Endodermal cell (in vitro differentiated cells): Measurements from ENCODE around the gene GAS7. TPM values are rescaled to one million over a fixed set of nuclear protein-coding genes. Genes with fewer than 3 reads are reported as not detected.

Experiments used
- DNase-seq: peaks from one replicate; pipeline ENCODE4 v3.0.0-alpha.2; 2017
- H3K27ac ChIP-seq: 2 replicates; pipeline ENCODE4 v1.5.1; 2013; ENCODE audit warnings: mild to moderate bottlenecking, low read depth, low read length, moderate library complexity
- H3K27me3 ChIP-seq: 2 replicates; pipeline ENCODE4 v1.6.1; 2013; ENCODE audit warnings: mild to moderate bottlenecking, low read length, moderate library complexity; ENCODE audit not compliant: insufficient read depth, control insufficient read depth, poor library complexity, severe bottlenecking
- H3K36me3 ChIP-seq: 2 replicates; pipeline ENCODE4 v1.7.0; 2013; ENCODE audit warnings: mild to moderate bottlenecking, low read length, moderate library complexity; ENCODE audit not compliant: control insufficient read depth, insufficient read depth
- H3K4me1 ChIP-seq: one replicate; pipeline ENCODE4 v1.7.0; 2013; ENCODE audit warnings: low read length; ENCODE audit not compliant: control insufficient read depth, insufficient read depth
- H3K4me3 ChIP-seq: 2 replicates; pipeline ENCODE4 v1.5.1; 2013; ENCODE audit warnings: mild to moderate bottlenecking, low read length, moderate library complexity
- H3K9ac ChIP-seq: 2 replicates; pipeline ENCODE4 v1.6.1; 2013; ENCODE audit warnings: mild to moderate bottlenecking, low read length, moderate library complexity; ENCODE audit not compliant: poor library complexity, severe bottlenecking; ENCODE audit errors: extremely low read depth
- H3K9me3 ChIP-seq: 2 replicates; pipeline ENCODE4 v1.6.1; 2013; ENCODE audit warnings: mild to moderate bottlenecking, low read length, moderate library complexity; ENCODE audit not compliant: control insufficient read depth
- H3K27ac Mint-ChIP-seq: 2 replicates; pipeline ENCODE4 v1.8.0; 2020; ENCODE audit warnings: mixed read lengths
- H3K27me3 Mint-ChIP-seq: 2 replicates; pipeline ENCODE4 v1.8.0; 2021; ENCODE audit warnings: mild to moderate bottlenecking, mixed read lengths; ENCODE audit not compliant: insufficient read depth
- H3K36me3 Mint-ChIP-seq: 2 replicates; pipeline ENCODE4 v1.8.0; 2020; ENCODE audit warnings: low read depth, mixed read lengths
- H3K4me1 Mint-ChIP-seq: 2 replicates; pipeline ENCODE4 v1.8.0; 2020; ENCODE audit warnings: mixed read lengths
- H3K4me3 Mint-ChIP-seq: 2 replicates; pipeline ENCODE4 v1.8.0; 2020; ENCODE audit warnings: mild to moderate bottlenecking, moderate library complexity, mixed read lengths
- H3K9me3 Mint-ChIP-seq: 2 replicates; pipeline ENCODE4 v1.8.0; 2020; ENCODE audit warnings: mild to moderate bottlenecking, mixed read lengths
- WGBS, 2 experiments: methylation state at CpG; one replicate each; pipeline versions ENCODE4 v1.1.5 to v1.1.7; 2013; ENCODE audit warnings: missing lambda C conversion rate in 2 of 2, mixed read lengths in 1 of 2; ENCODE audit not compliant: insufficient coverage in 1 of 2, insufficient read length in 1 of 2; 5-methylcytosine and 5-hydroxymethylcytosine counted together
- total RNA-seq, 2 donors: library from RNA; stranded (reverse); fragmentation: NEBNext Ultra II Directional in 1 of 2; extraction: Animal tissue kit (Norgen Biotek cat#: 25700) in 1 of 2; gene quantifications; 2 replicates in 1 of 2; 3 replicates in 1 of 2; pipeline ENCODE4 v1.2.1, GENCODE V29; 2021
- TF ChIP-seq, protein P1 (sequence below): fragments of 200-600 bp; sonication (generic); conservative IDR thresholded peaks from 2 replicates; pipeline ENCODE4 v1.5.0; 2021; ENCODE audit warnings: antibody characterized with exemption, mild to moderate bottlenecking

Gene GAS7
- total RNA-seq, 2 donors from 2014 or later = 8.6 to 14.7 TPM

DNA sequence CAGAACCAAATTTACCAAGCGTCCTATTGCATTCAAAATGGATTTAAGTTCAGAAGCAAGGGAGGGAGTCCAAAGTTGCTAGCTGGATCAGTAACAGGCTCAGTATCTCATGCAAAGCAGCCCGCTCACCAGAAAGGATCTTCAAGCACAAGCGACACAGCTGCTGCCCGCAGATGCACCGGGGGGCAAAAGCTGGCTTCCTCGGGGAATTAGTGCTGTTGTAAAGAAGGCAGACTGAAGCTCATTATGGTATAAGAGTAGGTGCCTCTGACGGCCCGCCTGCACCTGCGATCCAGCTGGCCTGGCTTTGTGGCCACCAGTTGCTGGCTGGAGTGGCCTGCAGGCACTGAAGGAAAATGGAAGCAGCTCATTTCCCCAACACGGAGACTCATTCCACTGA lies 165.0 kb downstream of the GAS7 start:
- H3K36me3 ChIP-seq = no peaks in the 10 kb centered on the region
- H3K27me3 ChIP-seq = no peaks in the 10 kb centered on the region
- H3K4me1 Mint-ChIP-seq = peaks cover 4% of the 10 kb centered on the region
- H3K9me3 Mint-ChIP-seq = no peaks in the 10 kb centered on the region
- no peak overlapping the region for H3K27ac Mint-ChIP-seq
- DNase-seq = no peak
- TF ChIP-seq, protein P1, sequence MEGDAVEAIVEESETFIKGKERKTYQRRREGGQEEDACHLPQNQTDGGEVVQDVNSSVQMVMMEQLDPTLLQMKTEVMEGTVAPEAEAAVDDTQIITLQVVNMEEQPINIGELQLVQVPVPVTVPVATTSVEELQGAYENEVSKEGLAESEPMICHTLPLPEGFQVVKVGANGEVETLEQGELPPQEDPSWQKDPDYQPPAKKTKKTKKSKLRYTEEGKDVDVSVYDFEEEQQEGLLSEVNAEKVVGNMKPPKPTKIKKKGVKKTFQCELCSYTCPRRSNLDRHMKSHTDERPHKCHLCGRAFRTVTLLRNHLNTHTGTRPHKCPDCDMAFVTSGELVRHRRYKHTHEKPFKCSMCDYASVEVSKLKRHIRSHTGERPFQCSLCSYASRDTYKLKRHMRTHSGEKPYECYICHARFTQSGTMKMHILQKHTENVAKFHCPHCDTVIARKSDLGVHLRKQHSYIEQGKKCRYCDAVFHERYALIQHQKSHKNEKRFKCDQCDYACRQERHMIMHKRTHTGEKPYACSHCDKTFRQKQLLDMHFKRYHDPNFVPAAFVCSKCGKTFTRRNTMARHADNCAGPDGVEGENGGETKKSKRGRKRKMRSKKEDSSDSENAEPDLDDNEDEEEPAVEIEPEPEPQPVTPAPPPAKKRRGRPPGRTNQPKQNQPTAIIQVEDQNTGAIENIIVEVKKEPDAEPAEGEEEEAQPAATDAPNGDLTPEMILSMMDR = no peak
- H3K9me3 ChIP-seq = no peaks in the 10 kb centered on the region
- H3K9ac ChIP-seq = no peak overlapping the region
- H3K27ac ChIP-seq = no peak overlapping the region
- 94 to 97% methylated on average over 6 to 10 of the region's 10 CpGs for WGBS, 2 experiments
- H3K36me3 Mint-ChIP-seq = no peaks in the 10 kb centered on the region
- H3K4me3 ChIP-seq = no peak overlapping the region
- H3K27me3 Mint-ChIP-seq = no peaks in the 10 kb centered on the region
- no peak overlapping the region for H3K4me3 Mint-ChIP-seq
- H3K4me1 ChIP-seq = no peaks in the 10 kb centered on the region

DNA sequence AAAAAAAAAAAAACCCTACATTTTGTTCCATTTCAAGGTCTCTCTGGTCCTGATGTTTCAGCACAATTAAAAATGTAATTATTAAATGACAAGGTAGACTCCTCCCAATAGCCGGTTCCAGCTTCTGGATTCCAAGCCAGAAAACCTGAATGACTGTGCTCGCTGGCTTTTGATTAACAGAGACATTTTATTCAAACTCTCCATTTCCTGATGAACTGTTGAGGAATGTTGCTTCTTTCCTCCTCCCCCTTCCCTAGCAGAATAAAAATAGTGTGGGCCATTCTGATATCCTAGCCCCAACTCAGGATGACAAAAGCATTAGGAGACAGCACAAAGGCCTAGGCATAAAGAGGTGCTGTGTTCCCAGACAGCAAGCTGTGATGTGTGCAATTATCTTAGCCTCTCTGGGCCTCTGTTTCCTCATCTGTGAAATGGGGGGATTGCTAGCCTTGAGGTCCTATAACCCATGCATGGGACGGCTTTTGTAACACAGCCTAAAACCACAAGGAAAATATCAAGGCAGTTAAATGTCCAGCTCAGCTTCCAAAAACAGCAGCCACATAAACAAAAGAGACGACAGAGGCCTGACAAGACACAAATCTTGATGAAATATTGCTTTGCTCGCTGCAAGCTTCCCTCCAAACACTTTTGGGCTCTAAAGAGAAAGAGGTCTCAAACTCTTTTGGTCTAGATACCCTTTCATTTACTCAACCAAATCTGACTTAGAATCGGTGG lies 166.1 kb downstream of the GAS7 start:
- no peaks in the 10 kb centered on the region for H3K27me3 ChIP-seq

DNA sequence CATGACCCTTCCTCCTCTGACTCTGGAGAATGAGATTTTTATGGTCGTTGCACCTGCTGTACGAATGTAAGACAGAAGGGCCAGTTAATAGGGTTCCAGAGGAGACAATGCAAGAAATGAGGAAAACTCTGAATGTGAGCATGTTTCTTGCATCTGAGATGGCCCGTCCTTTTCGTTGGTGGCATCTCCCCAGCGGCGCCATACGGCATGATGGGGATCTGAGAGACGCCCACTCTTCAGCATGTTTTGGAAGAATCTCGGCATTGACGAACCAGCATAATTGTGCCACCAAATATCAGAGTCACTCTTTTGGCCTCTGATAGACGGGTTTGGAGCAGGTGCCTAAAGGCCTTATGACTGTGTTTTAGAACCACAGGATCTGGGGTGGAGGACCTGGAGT lies 166.8 kb downstream of the GAS7 start:
- no peaks in the 10 kb centered on the region for H3K27me3 ChIP-seq
- peaks cover 9% of the 10 kb centered on the region for H3K4me1 Mint-ChIP-seq
- TF ChIP-seq, protein P1 = no peak
- H3K27ac ChIP-seq = no peak overlapping the region
- no peaks in the 10 kb centered on the region for H3K9me3 ChIP-seq
- H3K36me3 Mint-ChIP-seq = no peaks in the 10 kb centered on the region
- H3K4me1 ChIP-seq = peaks cover under 1% of the 10 kb centered on the region
- no peak for DNase-seq
- no peaks in the 10 kb centered on the region for H3K36me3 ChIP-seq
- no peak overlapping the region for H3K4me3 Mint-ChIP-seq
- H3K27ac Mint-ChIP-seq = no peak overlapping the region
- no peaks in the 10 kb centered on the region for H3K9me3 Mint-ChIP-seq
- no peak overlapping the region for H3K4me3 ChIP-seq
- H3K27me3 Mint-ChIP-seq = no peaks in the 10 kb centered on the region
- H3K9ac ChIP-seq = no peak overlapping the region
- WGBS, 2 experiments = 95 to 100% methylated on average over 11 of the region's 11 CpGs

More for the DNA sequence above, 166.1 kb downstream of the GAS7 start:
- DNase-seq = no peak
- H3K4me1 Mint-ChIP-seq = peaks cover 5% of the 10 kb centered on the region
- Histone ChIP-seq H3K27ac (no peak overlapping the region), H3K36me3 (no peaks in the 10 kb centered on the region), H3K4me3 (no peak overlapping the region), H3K4me1 (no peaks in the 10 kb centered on the region), H3K9me3 (no peaks in the 10 kb centered on the region), H3K9ac (no peak overlapping the region)
- H3K9me3 Mint-ChIP-seq = no peaks in the 10 kb centered on the region
- no peaks in the 10 kb centered on the region for H3K27me3 Mint-ChIP-seq
- TF ChIP-seq, protein P1 = no peak
- H3K4me3 Mint-ChIP-seq = no peak overlapping the region
- no peak overlapping the region for H3K27ac Mint-ChIP-seq
- no peaks in the 10 kb centered on the region for H3K36me3 Mint-ChIP-seq
- 91 to 96% methylated on average over 4 to 6 of the region's 6 CpGs for WGBS, 2 experiments
